Measurements from ENCODE around the gene REM1. TPM values are rescaled to one million over a fixed set of nuclear protein-coding genes. Genes with fewer than 3 reads are reported as not detected.
"Not testable (repeated sequence)": the region's sequence is repeated elsewhere in the genome, so short reads cannot be mapped to it uniquely, and the experiment has no call there.

Gene REM1
- total RNA-seq, 2 donors from 2014 or later: 3.0 to 3.1 TPM

DNA sequence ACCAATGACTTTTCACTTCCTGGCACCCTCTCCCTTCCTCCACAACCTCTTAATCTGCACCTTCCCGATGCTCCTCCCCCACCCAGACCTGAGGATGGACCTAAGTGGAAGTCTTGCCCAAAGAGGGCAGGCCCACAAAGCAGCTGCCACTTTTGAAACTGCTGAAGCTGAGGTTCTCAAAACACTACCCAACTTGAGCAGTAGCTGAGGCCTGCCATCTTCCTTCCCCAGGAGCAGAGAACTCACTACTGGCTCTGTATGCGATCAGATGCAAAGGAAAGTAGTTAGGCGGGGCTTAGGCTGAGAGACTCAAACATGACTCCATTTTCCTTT is 40.7 kb downstream of the REM1 start:
- H3K4me3 ChIP-seq: peak overlapping the region in 1 of 2 donors; percentile 95
- peaks cover 12% of the 10 kb centered on the region for H3K36me3 ChIP-seq
- peak overlapping the region in 1 of 2 donors; percentile 80 for H3K27ac ChIP-seq
- H3K9me3 ChIP-seq: no peaks in the 10 kb centered on the region
- peaks cover 0 to 37% of the 10 kb centered on the region in 2 donors for H3K4me1 ChIP-seq
- no peak for DNase-seq (ENCODE audit: low spot score)
- H3K27me3 ChIP-seq: no peaks in the 10 kb centered on the region
- TF ChIP-seq, protein P1, sequence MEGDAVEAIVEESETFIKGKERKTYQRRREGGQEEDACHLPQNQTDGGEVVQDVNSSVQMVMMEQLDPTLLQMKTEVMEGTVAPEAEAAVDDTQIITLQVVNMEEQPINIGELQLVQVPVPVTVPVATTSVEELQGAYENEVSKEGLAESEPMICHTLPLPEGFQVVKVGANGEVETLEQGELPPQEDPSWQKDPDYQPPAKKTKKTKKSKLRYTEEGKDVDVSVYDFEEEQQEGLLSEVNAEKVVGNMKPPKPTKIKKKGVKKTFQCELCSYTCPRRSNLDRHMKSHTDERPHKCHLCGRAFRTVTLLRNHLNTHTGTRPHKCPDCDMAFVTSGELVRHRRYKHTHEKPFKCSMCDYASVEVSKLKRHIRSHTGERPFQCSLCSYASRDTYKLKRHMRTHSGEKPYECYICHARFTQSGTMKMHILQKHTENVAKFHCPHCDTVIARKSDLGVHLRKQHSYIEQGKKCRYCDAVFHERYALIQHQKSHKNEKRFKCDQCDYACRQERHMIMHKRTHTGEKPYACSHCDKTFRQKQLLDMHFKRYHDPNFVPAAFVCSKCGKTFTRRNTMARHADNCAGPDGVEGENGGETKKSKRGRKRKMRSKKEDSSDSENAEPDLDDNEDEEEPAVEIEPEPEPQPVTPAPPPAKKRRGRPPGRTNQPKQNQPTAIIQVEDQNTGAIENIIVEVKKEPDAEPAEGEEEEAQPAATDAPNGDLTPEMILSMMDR (IDR thresholded peaks at IDR 0.05): no peak

DNA sequence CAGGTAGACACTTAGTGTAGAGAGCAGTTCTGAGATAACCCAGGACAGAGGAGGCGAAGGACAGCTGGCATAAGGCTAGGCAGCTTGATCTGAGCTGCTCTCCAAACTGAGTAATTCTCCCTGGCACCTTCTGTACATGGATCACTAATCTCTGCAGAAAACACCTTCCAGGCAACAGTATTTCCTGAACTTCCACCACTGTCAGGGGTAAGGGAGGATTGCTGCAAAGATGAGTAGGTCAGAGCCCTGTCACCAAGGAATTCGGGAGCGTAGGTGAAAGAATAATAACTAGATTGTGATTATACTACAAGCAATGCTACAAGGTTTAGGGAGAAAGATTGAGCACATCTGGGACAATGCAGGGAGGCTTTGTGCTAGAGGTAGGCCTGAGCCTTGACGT is 41.1 kb downstream of the REM1 start:
- TF ChIP-seq, protein P1 (IDR thresholded peaks at IDR 0.05): no peak
- DNase-seq (ENCODE audit: low spot score): no peak
- H3K36me3 ChIP-seq: peaks cover 12% of the 10 kb centered on the region
- H3K9me3 ChIP-seq: no peaks in the 10 kb centered on the region
- H3K4me1 ChIP-seq: peaks cover 0 to 41% of the 10 kb centered on the region in 2 donors
- H3K4me3 ChIP-seq: no peak overlapping the region
- no peaks in the 10 kb centered on the region for H3K27me3 ChIP-seq
- H3K27ac ChIP-seq: no peak overlapping the region

DNA sequence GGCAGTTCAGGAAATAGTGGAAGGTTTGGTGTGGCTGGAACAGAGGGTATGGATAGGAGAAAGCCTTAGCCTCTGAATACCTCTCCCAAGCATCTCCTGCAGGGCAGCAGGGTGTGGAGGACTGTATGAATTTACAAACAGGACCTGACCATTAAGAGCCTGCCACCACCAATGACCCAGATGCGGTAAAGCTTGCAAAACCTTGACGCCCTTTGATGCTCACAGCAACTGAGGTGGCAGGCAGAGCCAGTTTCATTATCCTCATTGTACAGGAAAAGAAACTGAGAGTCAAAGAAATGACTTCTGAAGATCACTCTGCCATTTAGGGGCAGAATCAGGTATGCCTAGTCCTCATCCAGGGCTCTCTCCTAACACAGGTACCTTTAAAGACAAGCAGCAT is 41.6 kb downstream of the REM1 start:
- Histone ChIP-seq H3K27ac (no peak overlapping the region), H3K4me3 (no peak overlapping the region)

DNA sequence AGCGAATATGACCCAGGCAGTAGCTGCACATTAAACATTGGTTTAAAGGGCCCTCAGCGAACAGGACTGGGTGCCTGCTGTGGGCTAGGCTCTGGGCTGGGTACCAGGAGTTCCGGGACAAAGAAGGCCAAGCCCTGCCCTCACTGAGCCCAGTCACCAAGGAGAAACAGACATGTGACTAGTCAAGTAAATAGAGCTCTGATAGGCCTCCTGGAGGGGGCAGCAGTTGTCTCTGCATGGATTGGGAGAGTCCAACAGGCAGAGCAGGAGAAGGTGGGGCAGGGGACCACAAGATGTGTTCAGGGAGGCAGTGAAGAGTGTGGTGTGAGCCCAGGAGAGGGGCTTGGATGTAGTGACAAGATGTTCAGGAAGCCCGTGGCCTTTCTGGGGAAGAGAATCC is 42.3 kb downstream of the REM1 start:
- TF ChIP-seq, protein P1 (IDR thresholded peaks at IDR 0.05): no peak
- H3K9me3 ChIP-seq: no peaks in the 10 kb centered on the region
- H3K4me3 ChIP-seq: no peak overlapping the region
- H3K36me3 ChIP-seq: peaks cover 12% of the 10 kb centered on the region
- no peak for DNase-seq (ENCODE audit: low spot score)
- no peaks in the 10 kb centered on the region for H3K27me3 ChIP-seq
- H3K4me1 ChIP-seq: peaks cover 0 to 52% of the 10 kb centered on the region in 2 donors
- H3K27ac ChIP-seq: no peak overlapping the region

More for the DNA sequence above, 41.6 kb downstream of the REM1 start:
- DNase-seq (ENCODE audit: low spot score): no peak
- H3K36me3 ChIP-seq: peaks cover 12% of the 10 kb centered on the region
- TF ChIP-seq, protein P1 (IDR thresholded peaks at IDR 0.05): no peak
- H3K4me1 ChIP-seq: peaks cover 0 to 45% of the 10 kb centered on the region in 2 donors
- H3K27me3 ChIP-seq: no peaks in the 10 kb centered on the region
- H3K9me3 ChIP-seq: no peaks in the 10 kb centered on the region

DNA sequence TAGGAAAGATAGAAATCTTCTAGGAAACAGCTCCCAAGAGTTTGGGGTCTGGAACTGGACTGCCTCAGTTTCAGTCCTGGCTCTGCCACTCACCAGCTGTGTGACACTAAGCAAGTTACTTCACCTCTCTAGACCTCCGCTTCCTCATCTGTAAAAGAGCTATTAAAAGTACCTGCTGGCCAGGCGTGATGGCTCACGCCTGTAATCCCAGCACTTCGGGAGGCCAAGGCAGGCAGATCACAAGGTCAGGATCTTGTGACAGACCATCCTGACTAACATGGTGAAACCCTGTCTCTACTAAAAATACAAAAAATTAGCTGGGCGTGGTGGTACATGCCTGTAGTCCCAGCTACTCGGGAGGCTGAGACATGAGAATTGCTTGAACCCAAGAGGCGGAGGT is 46.2 kb downstream of the REM1 start:
- H3K9me3 ChIP-seq; H3K4me3 ChIP-seq; H3K27me3 ChIP-seq; DNase-seq (ENCODE audit: low spot score): not testable (repeated sequence)
- Histone ChIP-seq H3K27ac (peak overlapping the region; percentile 10 to 48), H3K4me1 (peaks cover 0 to 45% of the 10 kb centered on the region in 2 donors), H3K36me3 (peaks cover 12% of the 10 kb centered on the region)

DNA sequence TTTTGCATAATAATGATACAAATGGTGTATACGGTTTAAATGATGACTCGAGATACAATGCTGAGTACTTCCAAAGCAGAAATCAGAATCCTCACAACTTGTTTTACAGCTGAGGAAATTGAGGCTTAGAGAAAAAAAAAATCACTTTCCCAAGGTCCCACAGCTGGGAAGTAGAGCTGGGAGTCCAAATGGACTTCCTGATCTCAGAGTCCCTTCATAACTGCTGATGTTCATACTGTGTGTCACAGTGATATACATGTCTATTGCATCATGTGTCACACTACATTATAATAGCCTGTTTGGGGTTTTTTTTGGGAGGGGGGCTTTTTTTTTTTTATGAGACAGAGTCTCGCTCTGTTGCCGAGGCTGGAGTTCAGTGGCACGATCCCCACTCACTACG is 47.6 kb downstream of the REM1 start:
- DNase-seq (ENCODE audit: low spot score): no peak
- Histone ChIP-seq H3K9me3 (no peaks in the 10 kb centered on the region), H3K4me3 (no peak overlapping the region), H3K4me1 (peaks cover 0 to 31% of the 10 kb centered on the region in 2 donors), H3K27me3 (no peaks in the 10 kb centered on the region), H3K36me3 (peaks cover 19% of the 10 kb centered on the region), H3K27ac (peak overlapping the region; percentile 26 to 48)
- TF ChIP-seq, protein P1 (IDR thresholded peaks at IDR 0.05): no peak
